ENCODE data around the gene KCNMB1.

- TF ChIP-seq CTCF (conservative IDR thresholded peaks at IDR 0.05; ENCODE audit: low read length) (no peak), EZH2phosphoT487 (IDR thresholded peaks at IDR 0.05; ENCODE audit: borderline replicate concordance, low read depth, low read length) (no peak)
Measured at GRCh38 chr5:170388818-170389549, at the start of gene KCNMB1.

Measured in OCI-LY7 (cell line).